Measurements from ENCODE around the gene HOXC9.
"Not testable (repeated sequence)": the region's sequence is repeated elsewhere in the genome, so short reads cannot be mapped to it uniquely, and the experiment has no call there.

Gene HOXC9

DNA sequence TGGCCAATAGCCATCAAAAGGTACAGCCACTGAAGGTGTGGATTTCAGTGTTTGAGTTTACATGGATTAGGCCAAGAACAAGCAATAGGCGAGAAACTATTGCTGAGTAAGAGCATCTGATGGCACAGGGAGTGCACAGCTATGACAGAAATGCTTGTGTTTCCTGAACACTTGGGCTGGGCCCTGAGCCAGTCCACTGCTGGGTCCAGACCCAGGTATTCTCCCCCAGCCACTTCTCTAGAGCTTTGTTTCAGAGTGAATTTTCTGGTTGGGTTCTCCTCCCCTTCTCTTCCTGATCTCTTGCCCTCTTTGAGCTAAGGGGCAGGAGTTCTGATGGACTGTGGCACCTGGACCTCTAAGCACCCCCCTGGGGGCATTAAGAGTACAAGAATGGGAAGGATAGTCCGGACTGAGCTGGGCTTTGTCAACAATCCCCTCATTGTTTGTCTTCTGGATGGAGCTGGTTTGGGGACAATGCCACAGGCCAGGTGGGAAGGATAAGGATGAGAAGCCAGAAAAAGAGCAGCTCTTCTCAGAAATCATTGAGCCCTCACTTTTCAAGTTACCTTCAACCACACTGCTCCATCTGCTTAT, 41.2 kb downstream of the HOXC9 start:
- no peak overlapping the region for H3K27ac ChIP-seq
- no peak overlapping the region for H3K4me3 ChIP-seq

DNA sequence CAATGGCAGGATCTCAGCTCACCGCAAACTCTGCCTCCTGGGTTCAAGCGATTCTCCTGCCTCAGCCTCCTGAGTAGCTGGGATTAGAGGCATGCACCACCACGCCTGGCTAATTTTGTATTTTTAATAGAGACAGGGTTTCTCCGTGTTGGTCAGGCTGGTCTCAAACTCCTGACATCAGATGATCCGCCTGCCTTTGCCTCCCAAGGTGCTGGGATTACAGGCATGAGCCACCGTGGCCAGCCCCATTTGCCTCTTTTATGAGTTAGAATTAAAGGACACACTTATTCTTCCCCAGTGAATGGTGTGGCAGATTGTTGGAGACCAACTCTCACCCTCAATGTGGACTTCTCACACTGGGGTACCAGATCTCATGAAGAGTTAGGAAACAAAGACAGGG, 42.1 kb downstream of the HOXC9 start:
- not testable (repeated sequence) for H3K4me3 ChIP-seq, H3K27ac ChIP-seq

DNA sequence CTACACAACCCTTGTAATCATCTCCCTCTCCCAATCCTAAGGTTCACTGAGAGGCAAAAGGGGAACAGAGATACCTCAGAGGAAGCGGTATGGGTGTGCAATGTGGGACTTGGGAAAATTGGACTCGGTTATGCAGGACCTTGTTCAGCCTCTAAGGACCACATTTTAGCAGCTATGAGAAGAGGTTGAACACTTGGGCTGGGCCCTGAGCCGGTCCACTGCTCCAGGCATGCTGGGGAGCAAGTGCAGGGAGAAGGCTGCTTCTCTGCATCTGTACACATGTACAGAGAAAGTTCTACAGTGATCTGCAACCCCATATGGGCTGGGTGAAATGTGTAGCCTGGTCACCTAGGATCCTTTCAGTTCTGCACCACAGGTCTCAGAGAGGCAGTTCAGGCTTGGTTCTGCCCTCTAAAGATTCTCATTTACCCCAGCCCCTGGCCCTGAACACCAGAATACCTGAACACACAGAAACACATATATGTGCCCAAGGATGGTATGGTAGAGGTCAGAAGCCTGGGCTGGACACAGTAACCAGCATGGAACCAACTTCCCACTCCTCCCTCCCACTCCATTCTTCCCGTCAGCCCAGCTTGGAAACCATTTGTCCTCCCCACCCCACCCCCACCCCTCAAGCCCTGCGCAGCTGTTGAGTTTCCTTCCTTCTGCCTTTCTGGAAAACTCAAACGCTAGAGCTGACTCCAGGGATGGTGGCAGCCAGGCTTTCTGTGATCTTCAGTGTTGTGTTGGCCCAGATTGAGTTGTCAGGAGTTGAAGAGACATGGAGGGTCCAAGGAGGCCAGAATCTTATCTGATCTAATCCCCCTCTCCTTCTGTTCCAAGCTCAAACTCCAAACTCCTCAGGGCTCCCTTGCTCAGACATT, 43.3 kb downstream of the HOXC9 start:
- H3K4me3 ChIP-seq, result no peak overlapping the region
- peak overlapping the region in 1 of 21 experiments; percentile 21 for H3K27ac ChIP-seq

DNA sequence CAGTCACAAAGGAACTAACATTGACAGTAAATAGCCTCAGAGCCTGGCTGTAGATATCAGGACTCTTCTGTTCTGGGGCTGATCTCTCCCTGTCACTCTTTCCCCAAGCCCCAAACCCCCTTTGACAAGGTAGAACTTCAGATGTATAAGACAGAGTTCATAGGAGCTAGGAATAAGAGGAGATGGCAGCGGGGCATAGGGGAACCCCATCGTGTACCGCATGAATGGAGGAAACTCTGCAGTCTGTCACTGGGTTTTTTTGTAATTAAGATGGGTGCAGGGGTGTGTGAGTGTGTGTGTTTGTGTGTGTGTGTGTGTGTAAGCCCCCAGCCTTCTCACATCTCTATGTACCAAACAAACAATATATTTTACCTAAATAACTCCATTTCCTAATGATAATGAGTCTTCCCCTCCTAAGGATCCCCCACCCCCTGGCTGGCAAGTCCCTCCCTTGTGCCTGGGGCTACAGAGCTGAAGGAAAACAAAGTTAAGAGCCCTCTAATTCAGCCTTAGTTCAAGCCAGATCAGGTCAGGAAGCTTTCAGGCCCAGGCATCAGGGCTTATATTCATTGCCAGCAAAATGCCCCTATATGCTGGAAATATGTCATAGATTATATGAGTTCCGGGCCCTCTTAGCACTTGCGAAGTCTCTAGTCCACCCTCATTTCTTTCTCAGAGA, 44.6 kb downstream of the HOXC9 start:
- H3K4me3 ChIP-seq, result no peak overlapping the region
- no peak overlapping the region for H3K27ac ChIP-seq

DNA sequence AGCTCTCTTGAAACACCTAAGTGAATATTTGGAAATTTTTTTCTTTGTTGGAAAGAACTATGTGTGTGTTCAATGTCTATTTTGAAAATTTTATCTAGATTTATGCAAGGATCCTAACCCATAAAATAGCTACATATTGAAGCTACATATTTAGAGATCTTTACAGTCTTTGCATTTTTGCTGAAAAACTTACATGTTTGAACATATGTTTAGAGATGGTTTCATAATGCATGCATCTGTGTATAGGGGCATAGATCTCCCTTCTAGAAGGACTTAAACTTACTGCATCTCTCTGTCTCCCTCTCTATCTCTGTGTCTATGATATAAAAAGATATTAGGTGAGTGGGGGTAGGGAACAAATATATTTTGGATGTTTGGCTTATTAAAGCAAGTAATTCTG, 45.4 kb downstream of the HOXC9 start:
- no peak overlapping the region for H3K4me3 ChIP-seq
- H3K27ac ChIP-seq, result no peak overlapping the region

DNA sequence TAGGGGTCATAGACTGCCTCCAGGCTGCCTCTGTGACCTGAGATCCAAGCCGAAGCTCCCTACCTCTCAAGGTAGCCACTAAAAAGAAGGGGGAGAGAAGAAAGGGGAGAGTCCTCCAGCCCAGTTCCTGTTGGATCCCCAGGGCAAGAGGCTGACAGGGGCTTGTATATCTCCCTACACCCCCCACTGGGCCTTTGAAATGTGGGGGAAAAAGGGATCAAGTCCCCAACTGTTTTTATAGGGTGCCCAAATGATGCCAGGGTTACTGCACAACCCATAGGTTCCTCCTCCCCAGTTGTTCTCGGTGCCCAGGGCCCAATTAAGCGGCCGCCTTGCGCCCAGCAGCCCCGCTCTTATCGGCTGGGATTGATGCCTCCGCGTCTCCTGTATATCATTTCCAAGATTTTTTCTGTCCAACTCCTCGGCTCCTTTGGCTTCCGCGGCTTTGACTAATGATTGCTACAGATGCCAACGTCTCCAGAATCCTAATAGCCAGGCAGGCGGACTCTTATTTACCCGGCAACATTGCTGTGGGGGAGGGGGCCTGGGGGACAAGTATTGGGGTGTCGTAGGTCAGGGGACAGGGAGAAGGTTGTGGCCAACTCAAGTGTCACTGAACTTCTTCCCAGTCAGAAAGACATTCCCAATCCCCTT, 46.0 kb downstream of the HOXC9 start:
- H3K27ac ChIP-seq, result peak overlapping the region in 3 of 21 experiments; percentile 7 to 49 (median 10)
- H3K4me3 ChIP-seq, result no peak overlapping the region

DNA sequence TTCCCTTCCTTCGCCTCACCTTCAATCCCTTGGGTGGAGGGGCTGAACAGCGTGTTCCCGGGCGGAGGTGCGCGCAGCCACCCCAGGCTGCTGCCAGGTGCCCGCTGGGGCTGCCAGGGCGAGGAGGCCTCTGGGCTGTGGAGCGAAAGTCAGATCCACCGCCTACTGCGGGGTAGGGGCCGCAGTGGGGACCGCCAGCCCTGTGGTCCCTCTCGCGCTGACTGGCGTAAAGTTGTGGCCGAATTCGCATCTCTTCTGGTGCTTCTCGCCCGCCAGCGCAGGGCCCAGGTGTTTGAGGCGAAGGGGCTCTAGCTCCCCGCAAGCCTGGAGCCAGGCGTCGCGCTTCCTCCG, 46.8 kb downstream of the HOXC9 start:
- H3K27ac ChIP-seq, result peak overlapping the region in 3 of 21 experiments; percentile 18 to 60 (median 49)
- peak overlapping the region in 1 of 7 experiments; percentile 16 for H3K4me3 ChIP-seq

DNA sequence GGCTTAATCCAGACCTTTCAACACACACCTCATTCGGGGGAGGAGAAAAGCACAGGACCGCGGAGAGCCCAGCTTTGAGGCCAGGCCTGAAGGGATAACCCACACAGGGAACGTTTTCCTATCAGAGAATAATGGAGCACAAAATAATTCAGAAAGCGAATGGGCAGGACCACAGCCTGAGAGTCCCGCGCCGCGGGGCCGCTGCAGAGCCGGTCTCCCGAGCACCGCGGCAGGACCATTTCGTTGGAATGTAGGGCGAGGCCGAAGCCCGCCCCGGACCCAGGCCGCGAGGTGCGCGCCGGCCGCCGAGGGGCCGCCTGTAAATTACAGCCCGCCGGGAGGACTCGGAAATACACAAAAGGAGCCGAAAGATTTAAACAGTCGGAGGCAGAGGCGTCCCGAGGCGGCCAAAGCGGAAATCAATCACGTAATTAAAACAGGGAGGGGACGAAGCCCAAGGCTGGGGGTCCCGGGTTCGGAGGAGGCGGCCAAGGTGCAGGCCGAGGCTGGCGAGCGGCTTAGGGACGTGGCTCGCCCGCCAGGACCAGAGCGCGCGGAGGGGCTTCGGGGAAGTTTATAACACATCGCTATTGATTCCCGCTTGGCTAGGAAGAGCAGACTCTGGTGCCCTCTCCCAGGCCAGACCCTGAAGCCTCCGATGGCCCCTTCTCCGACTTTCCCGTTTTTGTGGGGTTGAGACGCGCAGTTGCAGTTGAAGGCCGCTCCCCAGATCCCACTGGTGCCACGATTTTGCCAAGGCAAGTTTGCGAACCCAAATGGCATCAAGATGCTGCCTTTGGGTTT, 47.4 kb downstream of the HOXC9 start:
- Histone ChIP-seq H3K27ac (peak overlapping the region in 3 of 21 experiments; percentile 18 to 60 (median 49)), H3K4me3 (peak overlapping the region in 1 of 7 experiments; percentile 16)

DNA sequence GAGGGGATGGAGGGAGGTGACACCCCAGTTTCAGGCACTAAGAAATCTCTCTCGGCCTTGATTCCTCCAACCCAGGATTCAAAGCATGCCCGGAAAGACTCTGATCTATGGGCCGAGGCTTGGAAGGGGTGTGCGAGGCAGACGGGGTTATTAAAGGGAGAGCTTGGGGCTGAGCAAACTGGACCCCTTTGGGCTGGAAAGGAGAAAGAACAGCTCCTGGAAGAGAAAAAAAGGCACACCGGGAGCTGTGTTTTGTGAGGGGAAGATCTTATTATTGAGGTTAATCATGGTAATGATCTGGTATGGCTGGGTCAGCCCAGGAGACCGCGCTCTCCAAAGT, 48.0 kb downstream of the HOXC9 start:
- Histone ChIP-seq H3K4me3 (no peak overlapping the region), H3K27ac (peak overlapping the region in 3 of 21 experiments; percentile 18 to 60 (median 36))

DNA sequence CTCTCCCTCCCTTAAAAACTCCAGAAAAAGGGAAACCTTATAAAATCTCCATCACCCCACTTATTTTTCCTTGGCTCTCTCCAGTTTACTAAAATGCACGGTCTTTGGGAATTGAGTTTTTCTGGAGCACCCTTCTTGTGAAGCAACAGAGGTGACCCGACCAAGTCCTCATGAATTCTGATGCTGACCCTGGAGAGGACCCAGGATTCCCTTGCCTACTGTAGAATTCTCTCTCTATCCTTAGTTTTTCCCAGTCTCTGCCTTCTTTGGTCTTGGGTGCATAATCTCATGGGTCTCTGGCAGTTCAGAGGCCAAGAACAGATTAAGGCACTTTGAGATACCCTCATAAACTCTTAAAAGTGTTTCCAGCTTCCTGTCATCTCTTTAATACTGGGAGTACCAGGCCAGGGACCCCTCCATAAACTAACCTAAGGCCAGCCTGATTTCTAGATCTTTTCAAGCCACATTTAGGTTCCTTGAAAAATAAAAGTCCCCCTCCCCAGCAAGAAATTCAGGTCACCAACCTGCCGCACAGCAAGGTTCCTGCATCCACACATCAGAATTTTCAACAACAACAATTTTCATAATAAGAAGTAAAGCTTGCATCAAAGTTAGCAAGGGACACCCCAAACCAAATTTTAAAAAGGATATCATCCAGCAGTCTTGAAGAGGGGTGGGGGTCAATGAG, 48.6 kb downstream of the HOXC9 start:
- Histone ChIP-seq H3K4me3 (no peak overlapping the region), H3K27ac (peak overlapping the region in 3 of 21 experiments; percentile 18 to 60 (median 36))

DNA sequence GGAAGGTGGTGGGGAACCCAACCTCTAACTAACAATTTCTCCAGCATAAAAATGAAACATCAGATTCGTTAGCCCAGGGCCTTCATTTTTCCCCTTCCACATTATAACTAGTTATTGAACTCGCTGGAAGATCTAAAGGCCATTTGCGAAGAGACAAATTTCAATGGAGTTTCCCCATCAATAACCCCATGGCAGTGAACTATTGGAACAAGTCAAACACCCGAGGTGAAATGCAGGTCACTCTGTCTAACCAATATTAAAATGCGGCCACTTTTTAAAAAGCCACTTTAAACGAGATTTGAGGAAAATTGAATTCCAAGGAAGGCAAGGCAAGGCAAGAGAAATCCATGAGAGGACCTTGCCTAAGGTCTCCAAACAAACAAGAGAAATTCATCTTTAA, 49.1 kb downstream of the HOXC9 start:
- Histone ChIP-seq H3K27ac (peak overlapping the region in 1 of 21 experiments; percentile 39), H3K4me3 (no peak overlapping the region)

DNA sequence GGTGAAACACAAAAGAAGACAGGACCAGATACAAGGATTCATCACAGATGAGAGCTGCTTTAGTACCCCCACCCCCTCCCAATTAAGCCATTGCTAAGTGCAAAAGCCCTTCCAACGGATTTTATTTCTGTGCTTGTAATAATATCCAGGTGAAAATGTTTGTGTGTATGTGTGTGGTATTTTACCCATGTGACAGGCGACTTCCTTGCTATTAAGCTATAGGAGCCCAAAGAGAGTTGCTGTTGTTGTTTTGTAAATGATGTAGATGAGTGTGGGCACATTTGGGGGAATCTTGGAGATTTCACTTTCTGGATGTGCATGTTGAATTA, 50.5 kb downstream of the HOXC9 start:
- H3K4me3 ChIP-seq, result no peak overlapping the region
- peak overlapping the region in 1 of 21 experiments; percentile 39 for H3K27ac ChIP-seq

DNA sequence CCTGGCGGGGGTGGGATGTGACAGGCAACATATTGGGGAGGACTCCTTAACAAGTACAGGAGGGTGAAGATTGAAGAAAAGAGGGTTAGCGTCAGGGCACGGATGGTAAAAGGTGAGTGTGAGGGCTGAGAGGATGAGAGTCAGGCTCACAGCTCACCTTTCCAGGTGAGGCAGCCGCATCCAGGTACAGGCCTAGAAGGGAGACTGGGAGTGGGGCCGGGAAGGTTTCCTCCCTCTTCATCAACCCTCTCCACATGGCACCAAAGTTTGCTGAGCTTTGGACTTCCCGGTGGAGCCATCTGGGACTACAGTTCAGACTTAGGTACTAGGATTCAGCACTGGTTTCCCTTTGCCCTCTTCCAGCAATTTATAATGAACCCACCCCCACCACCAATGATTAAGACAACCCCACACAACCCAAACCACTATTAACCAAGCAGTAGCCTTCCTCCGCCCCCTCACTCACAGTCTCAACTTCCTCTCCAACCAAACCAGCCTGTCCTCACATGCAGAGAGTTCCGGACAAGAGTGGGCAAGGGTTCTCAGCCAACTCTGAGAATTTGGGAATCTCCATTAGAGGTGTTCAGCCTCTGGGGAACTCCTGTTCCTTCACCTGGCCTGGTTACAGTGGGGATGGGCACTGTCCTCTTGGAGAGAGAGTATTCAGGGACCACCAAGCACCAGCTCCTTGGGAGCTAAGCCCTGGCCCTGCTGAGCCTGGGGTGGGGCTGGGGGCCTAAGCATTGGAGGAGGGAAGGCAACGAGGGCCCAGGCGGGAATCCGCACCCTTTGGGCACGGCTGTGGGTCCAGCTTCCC, 51.3 kb downstream of the HOXC9 start:
- Histone ChIP-seq H3K4me3 (no peak overlapping the region), H3K27ac (peak overlapping the region in 7 of 21 experiments; percentile 6 to 86 (median 35))

DNA sequence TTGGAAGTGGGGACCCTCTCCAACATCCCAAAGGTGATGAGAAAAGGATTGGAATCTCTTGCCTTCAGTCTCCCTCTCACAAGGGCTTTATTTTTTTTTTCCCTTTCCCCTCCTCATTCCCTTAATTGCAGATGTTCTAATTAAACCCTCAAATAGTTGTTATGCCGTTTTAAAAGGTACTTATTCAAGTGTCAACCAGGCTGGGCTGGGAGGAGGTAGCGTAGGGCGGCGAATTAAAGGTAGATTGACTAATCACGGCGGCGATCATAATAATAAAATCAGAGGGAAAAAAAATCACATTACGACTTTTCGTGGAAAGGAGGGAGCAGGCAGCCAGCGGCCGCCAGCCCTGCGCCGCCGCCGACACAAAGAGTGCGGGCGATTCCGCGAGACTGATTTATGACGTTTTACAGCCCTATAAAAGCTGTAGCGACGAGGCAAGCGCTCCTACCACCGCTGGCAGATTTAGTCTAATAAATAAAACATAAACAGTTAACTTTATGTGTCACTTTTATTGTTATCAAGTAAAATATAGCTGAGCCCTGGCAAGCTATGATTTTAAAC, 52.0 kb downstream of the HOXC9 start:
- Histone ChIP-seq H3K4me3 (no peak overlapping the region), H3K27ac (peak overlapping the region in 7 of 21 experiments; percentile 28 to 86 (median 55))

DNA sequence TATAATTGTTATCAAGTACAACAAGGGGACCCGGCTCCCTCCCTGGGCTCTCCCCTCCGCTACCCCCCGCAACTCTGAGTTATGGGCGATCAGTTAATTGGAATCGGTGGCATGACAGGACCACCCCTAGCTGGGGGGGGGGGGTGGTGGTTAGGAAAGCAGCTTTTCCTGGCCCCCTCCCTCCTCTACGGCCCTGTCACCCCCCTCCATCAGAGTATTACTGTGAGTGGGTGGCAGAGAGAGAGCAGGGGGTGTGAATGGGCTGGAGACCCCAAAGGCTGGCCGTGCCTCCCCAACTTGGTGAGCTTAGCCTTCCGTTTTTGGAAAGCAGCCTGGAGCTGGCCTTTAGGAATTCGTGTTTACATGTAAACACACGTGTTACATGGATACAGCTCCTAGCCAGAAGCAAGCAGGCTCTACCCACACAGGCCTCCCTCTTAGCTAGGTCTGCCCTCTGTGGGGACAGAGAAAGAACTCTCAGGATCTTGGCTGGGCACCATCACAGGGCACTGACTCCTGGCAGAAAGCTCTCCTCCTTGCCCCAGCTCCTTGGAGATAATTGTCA, 52.6 kb downstream of the HOXC9 start:
- Histone ChIP-seq H3K4me3 (peak overlapping the region in 2 of 7 experiments; percentile 42 to 45), H3K27ac (peak overlapping the region in 12 of 21 experiments; percentile 12 to 86 (median 62))
